ENCODE measurements around the gene BMPR1A.
"Not testable (repeated sequence)": the region's sequence is repeated elsewhere in the genome, so short reads cannot be mapped to it uniquely, and the experiment has no call there.

The BMPR1A gene

GRCh38 chr10:86853582-86853981, 97.2 kb downstream of the BMPR1A start:
- DNase-seq: not testable (repeated sequence)

- no peak for DNase-seq
Measured at GRCh38 chr10:86855513-86855912, 99.1 kb downstream of the BMPR1A start.

- DNase-seq: no peak
Measured at GRCh38 chr10:86856156-86856555, 99.7 kb downstream of the BMPR1A start.

- DNase-seq: no peak
Measured at GRCh38 chr10:86857128-86857721, 100.8 kb downstream of the BMPR1A start.

GRCh38 chr10:86858011-86858410, 101.6 kb downstream of the BMPR1A start:
- no peak for DNase-seq

- no peak for DNase-seq
Measured at GRCh38 chr10:86861351-86861750, 104.9 kb downstream of the BMPR1A start.

- no peak for DNase-seq
Measured at GRCh38 chr10:86862373-86862772, 106.0 kb downstream of the BMPR1A start.

GRCh38 chr10:86862786-86863483, 106.5 kb downstream of the BMPR1A start:
- DNase-seq: no peak

GRCh38 chr10:86863484-86863842, 107.0 kb downstream of the BMPR1A start:
- DNase-seq: no peak

- DNase-seq: not testable (repeated sequence)
Measured at GRCh38 chr10:86865011-86865811, 108.8 kb downstream of the BMPR1A start.

- no peak for DNase-seq
Measured at GRCh38 chr10:86867149-86867548, 110.7 kb downstream of the BMPR1A start.

GRCh38 chr10:86868353-86868752, 111.9 kb downstream of the BMPR1A start:
- DNase-seq: no peak

GRCh38 chr10:86870679-86871078, 114.3 kb downstream of the BMPR1A start:
- no peak for DNase-seq

- DNase-seq: no peak
Measured at GRCh38 chr10:86871563-86872183, 115.3 kb downstream of the BMPR1A start.

GRCh38 chr10:86872757-86873156, 116.3 kb downstream of the BMPR1A start:
- DNase-seq: no peak

- DNase-seq: no peak
Measured at GRCh38 chr10:86876748-86877147, 120.3 kb downstream of the BMPR1A start.

GRCh38 chr10:86878983-86879713, 122.7 kb downstream of the BMPR1A start:
- DNase-seq: no peak

- DNase-seq: no peak
Measured at GRCh38 chr10:86880971-86881370, 124.6 kb downstream of the BMPR1A start.

- no peak for DNase-seq
Measured at GRCh38 chr10:86888585-86889381, 132.4 kb downstream of the BMPR1A start.

- DNase-seq: no peak
Measured at GRCh38 chr10:86889997-86890396, 133.6 kb downstream of the BMPR1A start.

- DNase-seq: no peak
Measured at GRCh38 chr10:86898511-86898910, 142.1 kb downstream of the BMPR1A start.

- no peak for DNase-seq
Measured at GRCh38 chr10:86899132-86899531, 142.7 kb downstream of the BMPR1A start.

All from stimulated activated naive CD4-positive, alpha-beta T cell treated with Interleukin-2 at 50 U/mL for 16 hours (primary cell).